Coronary artery (tissue), 2 donors: ENCODE data around the gene GREM2.

ENCODE experiments used
- DNase-seq: peaks from one replicate; pipeline ENCODE4 v3.0.0-alpha.2; 2017; ENCODE audit warnings: low spot score
- H3K27ac ChIP-seq, 2 donors: fragments of 200-600 bp; sonication (generic); one replicate each; pipeline ENCODE4 v1.5.1; 2016 to 2019
- H3K4me3 ChIP-seq: fragments of 200-600 bp; sonication (generic); 2 replicates; pipeline ENCODE4 v1.5.1; 2016; ENCODE audit warnings: mild to moderate bottlenecking, moderate library complexity
- CTCF ChIP-seq: fragments of 200-600 bp; sonication (generic); IDR thresholded peaks from one replicate; pipeline ENCODE4 v1.5.1; 2019; ENCODE audit warnings: antibody characterized with exemption

The GREM2 gene

GRCh38 chr1:240582953-240583352 lies 29.0 kb downstream of the GREM2 start:
- no peak for TF ChIP-seq CTCF
- no peak for DNase-seq
- Histone ChIP-seq H3K27ac (no peak overlapping the region), H3K4me3 (no peak overlapping the region)

GRCh38 chr1:240579511-240579910 lies 32.4 kb downstream of the GREM2 start:
- H3K27ac ChIP-seq = no peak overlapping the region
- no peak overlapping the region for H3K4me3 ChIP-seq
- no peak for TF ChIP-seq CTCF
- no peak for DNase-seq

GRCh38 chr1:240577095-240577494 lies 34.9 kb downstream of the GREM2 start:
- no peak for TF ChIP-seq CTCF
- no peak for DNase-seq
- H3K4me3 ChIP-seq = no peak overlapping the region
- H3K27ac ChIP-seq = no peak overlapping the region

- TF ChIP-seq CTCF = no peak
- Histone ChIP-seq H3K4me3 (peak overlapping the region; percentile 35), H3K27ac (no peak overlapping the region)
- DNase-seq = no peak
Observed at GRCh38 chr1:240575981-240576662, 35.8 kb downstream of the GREM2 start.

- no peak for TF ChIP-seq CTCF
- Histone ChIP-seq H3K27ac (no peak overlapping the region), H3K4me3 (no peak overlapping the region)
- DNase-seq = no peak
Observed at GRCh38 chr1:240572328-240572727, 39.6 kb downstream of the GREM2 start.

GRCh38 chr1:240571782-240572181 lies 40.2 kb downstream of the GREM2 start:
- Histone ChIP-seq H3K27ac (no peak overlapping the region), H3K4me3 (no peak overlapping the region)
- TF ChIP-seq CTCF = no peak
- DNase-seq = no peak

- no peak for TF ChIP-seq CTCF
- no peak overlapping the region for H3K27ac ChIP-seq
- no peak for DNase-seq
- no peak overlapping the region for H3K4me3 ChIP-seq
Observed at GRCh38 chr1:240567066-240567465, 44.9 kb downstream of the GREM2 start.
